Osteoblast (primary cell): ENCODE data around the gene ZFYVE19. TPM values are rescaled to one million over a fixed set of nuclear protein-coding genes. Genes with fewer than 3 reads are reported as not detected.
A peak's percentile ranks its signal among the peaks of the same experiment; 100 is the strongest.

Experiments
- DNase-seq: peaks from one replicate; pipeline ENCODE4 v3.0.0; 2011; ENCODE audit warnings: low spot score, mixed read lengths; ENCODE audit not compliant: insufficient read length; ENCODE audit errors: missing footprints
- H2AFZ ChIP-seq: 2 replicates; pipeline ENCODE4 v1.6.0; 2011; ENCODE audit warnings: mild to moderate bottlenecking, low read length
- H3K27ac ChIP-seq: 2 replicates; pipeline ENCODE4 v1.5.1; 2011; ENCODE audit warnings: mild to moderate bottlenecking, low read depth, low read length, moderate library complexity
- H3K27me3 ChIP-seq: 2 replicates; pipeline ENCODE4 v1.6.0; 2012; ENCODE audit warnings: mild to moderate bottlenecking, control low read depth, inconsistent platforms, low read length, moderate library complexity; ENCODE audit not compliant: insufficient read depth
- H3K36me3 ChIP-seq: 2 replicates; pipeline ENCODE4 v1.5.1; 2011; ENCODE audit warnings: mild to moderate bottlenecking, low read length, control low read depth, moderate library complexity; ENCODE audit not compliant: insufficient read depth
- H3K4me1 ChIP-seq: 2 replicates; pipeline ENCODE4 v1.5.1; 2011; ENCODE audit warnings: mild to moderate bottlenecking, low read length, control low read depth, moderate library complexity; ENCODE audit not compliant: insufficient read depth
- H3K4me2 ChIP-seq: 2 replicates; pipeline ENCODE4 v1.6.0; 2011; ENCODE audit warnings: mild to moderate bottlenecking, low read length; ENCODE audit not compliant: insufficient read depth
- H3K4me3 ChIP-seq: fragments of 200-600 bp; sonication (generic); 3 replicates; pipeline ENCODE4 v1.5.1; 2012; ENCODE audit warnings: mild to moderate bottlenecking, low read length, inconsistent platforms; ENCODE audit not compliant: insufficient read depth
- H3K79me2 ChIP-seq: 2 replicates; pipeline ENCODE4 v1.6.0; 2012; ENCODE audit warnings: mild to moderate bottlenecking, low read length, control low read depth, inconsistent platforms; ENCODE audit not compliant: insufficient read depth
- H3K9me3 ChIP-seq: 2 replicates; pipeline ENCODE4 v1.5.1; 2011; ENCODE audit warnings: low read depth, low read length, control low read depth
- H4K20me1 ChIP-seq: 2 replicates; pipeline ENCODE4 v1.6.0; 2012; ENCODE audit warnings: mild to moderate bottlenecking, low read length, control low read depth; ENCODE audit not compliant: insufficient read depth
- CTCF ChIP-seq: IDR thresholded peaks from 2 replicates; pipeline ENCODE4 v1.5.1; 2011; ENCODE audit warnings: mild to moderate bottlenecking, low read depth, low read length, moderate library complexity; ENCODE audit errors: extremely low read depth
- total RNA-seq: library from RNA; depleted of rRNA; stranded (reverse); fragments of >200 nt; gene quantifications from 2 replicates; pipeline ENCODE4 v1.2.3, GENCODE V29; 2012

ZFYVE19 gene
- total RNA-seq, 1 donor: 17.4 TPM

GRCh38 chr15:40776537-40777141 lies 30.2 kb upstream of the ZFYVE19 start:
- peak; percentile 98 for DNase-seq
- Histone ChIP-seq H2AFZ (no peak overlapping the region), H3K27ac (peak overlapping the region; percentile 72), H3K4me1 (peaks cover 11% of the 10 kb centered on the region), H4K20me1 (peaks cover 4% of the 10 kb centered on the region), H3K4me2 (peak overlapping the region; percentile 27), H3K9me3 (no peaks in the 10 kb centered on the region), H3K36me3 (peaks cover 56% of the 10 kb centered on the region), H3K79me2 (peaks cover 5% of the 10 kb centered on the region), H3K4me3 (no peak overlapping the region), H3K27me3 (no peaks in the 10 kb centered on the region)
- no peak for TF ChIP-seq CTCF

GRCh38 chr15:40782609-40783227 lies 24.2 kb upstream of the ZFYVE19 start:
- Histone ChIP-seq H2AFZ (no peak overlapping the region), H3K27me3 (no peaks in the 10 kb centered on the region), H4K20me1 (peaks cover 41% of the 10 kb centered on the region), H3K4me2 (no peak overlapping the region), H3K36me3 (peaks cover 12% of the 10 kb centered on the region), H3K9me3 (no peaks in the 10 kb centered on the region), H3K27ac (no peak overlapping the region), H3K79me2 (peaks cover 36% of the 10 kb centered on the region), H3K4me3 (no peak overlapping the region), H3K4me1 (peaks cover 13% of the 10 kb centered on the region)
- DNase-seq: peak; percentile 70
- peak; percentile 40 for TF ChIP-seq CTCF

GRCh38 chr15:40785164-40785563 lies 21.7 kb upstream of the ZFYVE19 start:
- peak; percentile 11 for TF ChIP-seq CTCF
- peaks cover 16% of the 10 kb centered on the region for H3K4me1 ChIP-seq
- DNase-seq: no peak
- peaks cover 49% of the 10 kb centered on the region for H3K79me2 ChIP-seq
- H3K4me3 ChIP-seq: no peak overlapping the region
- H3K27me3 ChIP-seq: no peaks in the 10 kb centered on the region
- H4K20me1 ChIP-seq: peaks cover 45% of the 10 kb centered on the region
- no peaks in the 10 kb centered on the region for H3K9me3 ChIP-seq
- no peak overlapping the region for H2AFZ ChIP-seq
- H3K4me2 ChIP-seq: no peak overlapping the region
- H3K27ac ChIP-seq: no peak overlapping the region
- peaks cover 3% of the 10 kb centered on the region for H3K36me3 ChIP-seq

GRCh38 chr15:40785814-40786213 lies 21.1 kb upstream of the ZFYVE19 start:
- Histone ChIP-seq H3K27me3 (no peaks in the 10 kb centered on the region), H3K4me3 (no peak overlapping the region), H3K36me3 (peaks cover 3% of the 10 kb centered on the region), H3K9me3 (no peaks in the 10 kb centered on the region), H4K20me1 (peaks cover 46% of the 10 kb centered on the region), H3K4me1 (peaks cover 21% of the 10 kb centered on the region), H3K79me2 (peaks cover 51% of the 10 kb centered on the region), H3K27ac (no peak overlapping the region), H2AFZ (no peak overlapping the region), H3K4me2 (no peak overlapping the region)
- DNase-seq: no peak
- no peak for TF ChIP-seq CTCF
